SK-N-SH (cell line): Measurements from ENCODE around the gene GRWD1. TPM values are rescaled to one million over a fixed set of nuclear protein-coding genes. Genes with fewer than 3 reads are reported as not detected.

Source experiments
- CTCF ChIA-PET: fragments of 300-600, 350-600 bp; formaldehyde crosslinking; extraction: SDS; loops from one replicate; lab custom pipeline; 2021; lab: Yijun Ruan, JAX
- POLR2A ChIA-PET: fragments of 350-600 bp; sonication (Branson Sonifier 250); formaldehyde crosslinking; extraction: SDS; loops from one replicate; lab custom pipeline; 2020; ENCODE audit warnings: antibody characterized with exemption, inconsistent platforms; lab: Yijun Ruan, JAX
- DNase-seq: peaks from one replicate; pipeline ENCODE4 v3.0.0; 2012
- H2AFZ ChIP-seq: fragments of 200-600 bp; sonication (generic); 2 replicates; pipeline ENCODE4 v1.8.1; 2016; ENCODE audit warnings: antibody characterized with exemption, mild to moderate bottlenecking, low read depth
- H3F3A ChIP-seq: fragments of 200-600 bp; sonication (generic); replicated peaks from 2 replicates; pipeline ENCODE3; 2016; ENCODE audit warnings: antibody characterized with exemption, mild to moderate bottlenecking; ENCODE audit not compliant: insufficient read depth
- H3K27ac ChIP-seq, 2 experiments: fragments of 200-500 bp in 1 of 2; fragments of 200-600 bp in 1 of 2; sonication (Bioruptor generic) in 1 of 2; sonication (generic), shearing (Covaris generic) in 1 of 2; 2 replicates each; pipeline versions ENCODE4 v1.5.1 to v1.6.1; 2014 to 2016; ENCODE audit warnings: low read depth in 2 of 2, inconsistent platforms in 1 of 2, low read length in 1 of 2, mild to moderate bottlenecking in 1 of 2, mixed read lengths in 1 of 2
- H3K27me3 ChIP-seq: fragments of 200-600 bp; sonication (generic), shearing (Covaris generic); 2 replicates; pipeline ENCODE4 v1.6.1; 2016; ENCODE audit warnings: mixed run types; ENCODE audit not compliant: insufficient read depth
- H3K36me3 ChIP-seq, 2 experiments: fragments of 200-500 bp in 1 of 2; fragments of 200-600 bp in 1 of 2; sonication (Bioruptor generic) in 1 of 2; sonication (generic) in 1 of 2; replicated peaks in 1 of 2; 2 replicates each; pipeline versions ENCODE3 to v1.5.1; 2014 to 2016; ENCODE audit warnings: low read length in 1 of 2, mild to moderate bottlenecking in 1 of 2; ENCODE audit not compliant: insufficient read depth in 2 of 2, control insufficient read depth in 1 of 2
- H3K4me1 ChIP-seq, 2 experiments: fragments of 200-500 bp in 1 of 2; fragments of 200-600 bp in 1 of 2; sonication (Bioruptor generic) in 1 of 2; sonication (generic), shearing (Covaris generic) in 1 of 2; 2 replicates each; pipeline versions ENCODE4 v1.5.1 to v1.6.1; 2014 to 2016; ENCODE audit warnings: low read depth in 1 of 2, low read length in 1 of 2, mixed run types in 1 of 2; ENCODE audit not compliant: insufficient read depth in 2 of 2, control insufficient read depth in 1 of 2
- H3K4me2 ChIP-seq: fragments of 200-600 bp; sonication (generic), shearing (Covaris generic); 2 replicates; pipeline ENCODE4 v1.6.1; 2017; ENCODE audit warnings: mixed run types
- H3K4me3 ChIP-seq, 2 experiments: fragments of 200-500 bp in 1 of 2; fragments of 200-600 bp in 1 of 2; sonication (Bioruptor generic) in 1 of 2; sonication (generic), shearing (Covaris generic) in 1 of 2; 2 replicates each; pipeline versions ENCODE4 v1.5.1 to v1.8.1; 2014 to 2016; ENCODE audit warnings: low read depth in 2 of 2, inconsistent platforms in 1 of 2, low read length in 1 of 2, mild to moderate bottlenecking in 1 of 2, mixed read lengths in 1 of 2, moderate library complexity in 1 of 2
- H3K79me2 ChIP-seq: fragments of 200-600 bp; sonication (generic); 2 replicates; pipeline ENCODE4 v1.8.1; 2017; ENCODE audit warnings: mild to moderate bottlenecking; ENCODE audit not compliant: insufficient read depth
- H3K9ac ChIP-seq: fragments of 200-600 bp; sonication (generic); 2 replicates; pipeline ENCODE4 v1.6.1; 2017; ENCODE audit warnings: mixed run types
- H3K9me2 ChIP-seq: fragments of 200-600 bp; sonication (generic); 2 replicates; pipeline ENCODE4 v1.6.1; 2017; ENCODE audit warnings: mixed run types
- H3K9me3 ChIP-seq: fragments of 200-600 bp; sonication (generic); 2 replicates; pipeline ENCODE4 v1.6.1; 2017; ENCODE audit warnings: mixed run types, mild to moderate bottlenecking, moderate library complexity
- H4K20me1 ChIP-seq: fragments of 200-600 bp; sonication (generic); 2 replicates; pipeline ENCODE4 v1.6.1; 2017; ENCODE audit warnings: mild to moderate bottlenecking, mixed run types; ENCODE audit not compliant: insufficient read depth
- CHD2 ChIP-seq: fragments of 150-350 bp; IDR thresholded peaks from 2 replicates; pipeline ENCODE4 v1.6.1; 2018; ENCODE audit warnings: low read length; ENCODE audit not compliant: partially characterized antibody
- CTCF ChIP-seq: fragments of 200-600 bp; sonication (generic); IDR thresholded peaks from 2 replicates; pipeline ENCODE4 v1.6.1; 2017; ENCODE audit warnings: antibody characterized with exemption, mild to moderate bottlenecking, moderate library complexity
- FOSL2 ChIP-seq: IDR thresholded peaks from 2 replicates; pipeline ENCODE4 v1.4.0; 2012; ENCODE audit warnings: low read depth, mild to moderate bottlenecking, moderate library complexity, borderline replicate concordance
- GABPA ChIP-seq: IDR thresholded peaks from 2 replicates; pipeline ENCODE4 v1.4.0; 2012; ENCODE audit warnings: low read depth, mild to moderate bottlenecking
- GATA2 ChIP-seq: sonication (generic); formaldehyde crosslinking; IDR thresholded peaks from 2 replicates; pipeline ENCODE4 v1.5.0; 2020; ENCODE audit warnings: mild to moderate bottlenecking, missing genetic modification reagents
- MAX ChIP-seq: IDR thresholded peaks from 2 replicates; pipeline ENCODE4 v1.4.0; 2012; ENCODE audit warnings: low read depth
- MEF2A ChIP-seq: IDR thresholded peaks from 2 replicates; pipeline ENCODE4 v1.4.0; 2012; ENCODE audit warnings: low read depth, borderline replicate concordance
- POLR2AphosphoS5 ChIP-seq: IDR thresholded peaks from 2 replicates; pipeline ENCODE4 v1.6.1; 2012; ENCODE audit warnings: low read depth, low read length
- RAD21 ChIP-seq: IDR thresholded peaks from 2 replicates; pipeline ENCODE4 v1.6.1; 2012; ENCODE audit warnings: mild to moderate bottlenecking, low read length
- REST ChIP-seq: IDR thresholded peaks from 2 replicates; pipeline ENCODE4 v1.6.1; 2012; ENCODE audit warnings: mild to moderate bottlenecking, low read depth, low read length, moderate library complexity
- RFX5 ChIP-seq: IDR thresholded peaks from 2 replicates; pipeline ENCODE4 v1.6.1; 2012; ENCODE audit warnings: mild to moderate bottlenecking, improper control_type of control experiment, low read length
- SMC3 ChIP-seq: IDR thresholded peaks from 2 replicates; pipeline ENCODE4 v1.6.1; 2012; ENCODE audit warnings: low read depth, low read length, improper control_type of control experiment
- TAF1 ChIP-seq: IDR thresholded peaks from 2 replicates; pipeline ENCODE4 v1.6.1; 2012; ENCODE audit warnings: low read depth, mild to moderate bottlenecking, low read length, moderate library complexity, borderline replicate concordance
- TEAD4 ChIP-seq: IDR thresholded peaks from 2 replicates; pipeline ENCODE4 v1.4.0; 2012; ENCODE audit warnings: mild to moderate bottlenecking, borderline replicate concordance; ENCODE audit not compliant: insufficient read depth
- USF1 ChIP-seq: IDR thresholded peaks from 2 replicates; pipeline ENCODE4 v1.4.0; 2012; ENCODE audit warnings: low read depth, borderline replicate concordance
- USF2 ChIP-seq: fragments of 150-350 bp; IDR thresholded peaks from 2 replicates; pipeline ENCODE4 v1.6.1; 2017; ENCODE audit warnings: antibody characterized with exemption, low read length, low read depth, borderline replicate concordance
- YY1 ChIP-seq: IDR thresholded peaks from 2 replicates; pipeline ENCODE4 v1.4.0; 2012; ENCODE audit warnings: low read depth, mild to moderate bottlenecking
- WGBS: methylation state at CpG from one replicate; pipeline ENCODE4 v1.1.6; 2017; ENCODE audit warnings: low lambda C conversion rate; 5-methylcytosine and 5-hydroxymethylcytosine counted together
- polyA plus RNA-seq, 3 experiments: library from polyadenylated mRNA; depleted of rRNA; stranded (reverse); fragments of >200 nt; gene quantifications; 2 replicates each; pipeline ENCODE4 v1.2.3, GENCODE V29; 2012

GRWD1 gene
- polyA plus RNA-seq, 1 of the 3 experiments (the other 2 are of a cell fraction): 36.6 TPM

GRCh38 chr19:48417421-48417820, 28.4 kb upstream of the GRWD1 start (continued):
- no peak for TF ChIP-seq YY1
- TF ChIP-seq, all 33 proteins: peak for 0

GRCh38 chr19:48418317-48419064, 27.3 kb upstream of the GRWD1 start:
- no peak overlapping the region for H2AFZ ChIP-seq
- no peak overlapping the region for H3K9ac ChIP-seq
- DNase-seq: no peak
- no peaks in the 10 kb centered on the region for H3K79me2 ChIP-seq
- ChIA-PET CTCF (interaction anchor here (1.6 kb wide), 1 partner anchor 72 kb away, joined by 4 read pairs; no protein-coding TSS in a partner anchor), POLR2A (interaction anchor here (0.6 to 0.9 kb wide), 2 partner anchors 58 to 1571 kb away, joined by 3 to 4 read pairs; no protein-coding TSS in a partner anchor)
- no peak overlapping the region for H3K4me3 ChIP-seq
- no peaks in the 10 kb centered on the region for H3K27me3 ChIP-seq
- H3K9me3 ChIP-seq: no peaks in the 10 kb centered on the region
- H3K9me2 ChIP-seq: no peaks in the 10 kb centered on the region
- WGBS: 93% methylated on average over 4 of the region's 6 CpGs
- H3F3A ChIP-seq: peaks cover 8% of the 10 kb centered on the region
- H3K4me2 ChIP-seq: no peak overlapping the region
- no peaks in the 10 kb centered on the region for H4K20me1 ChIP-seq
- H3K4me1 ChIP-seq: no peaks in the 10 kb centered on the region; a peak in 1 of 4 replicates
- no peaks in the 10 kb centered on the region for H3K36me3 ChIP-seq
- H3K27ac ChIP-seq: no peak overlapping the region
- TF ChIP-seq MAX (no peak), CHD2 (no peak), RAD21 (no peak), TEAD4 (no peak), USF1 (no peak), CTCF (no peak; the same call in 1 of the 2 replicates), RFX5 (no peak), SMC3 (no peak), REST (no peak), FOSL2 (no peak), TAF1 (no peak), GATA2 (CRISPR knock-in tag) (no peak), MEF2A (no peak), GABPA (no peak), POLR2AphosphoS5 (no peak), USF2 (no peak)
